NB4 (cell line): ENCODE data around the gene MAGI1.

Experiments
- DNase-seq: peaks from one replicate; pipeline ENCODE4 v3.0.0; 2010; ENCODE audit warnings: low read depth
- H3K4me3 ChIP-seq: one replicate; pipeline ENCODE4 v1.5.1; 2011; ENCODE audit warnings: mild to moderate bottlenecking, low read depth, low read length, moderate library complexity
- MYC ChIP-seq: IDR thresholded peaks from 2 replicates; pipeline ENCODE4 v1.6.1; 2011; ENCODE audit warnings: low read depth, low read length
- POLR2A ChIP-seq: IDR thresholded peaks from 2 replicates; pipeline ENCODE4 v1.6.1; 2011; ENCODE audit warnings: mild to moderate bottlenecking; ENCODE audit not compliant: insufficient read length; ENCODE audit errors: extremely low read depth
- TF ChIP-seq, protein P1 (sequence below): IDR thresholded peaks from 2 replicates; pipeline ENCODE4 v1.6.1; 2011; ENCODE audit warnings: low read depth, low read length
- TF ChIP-seq, protein P2 (sequence below): IDR thresholded peaks from one replicate; pipeline ENCODE4 v1.5.1; 2012; ENCODE audit warnings: low read depth, low read length

Gene MAGI1

DNA sequence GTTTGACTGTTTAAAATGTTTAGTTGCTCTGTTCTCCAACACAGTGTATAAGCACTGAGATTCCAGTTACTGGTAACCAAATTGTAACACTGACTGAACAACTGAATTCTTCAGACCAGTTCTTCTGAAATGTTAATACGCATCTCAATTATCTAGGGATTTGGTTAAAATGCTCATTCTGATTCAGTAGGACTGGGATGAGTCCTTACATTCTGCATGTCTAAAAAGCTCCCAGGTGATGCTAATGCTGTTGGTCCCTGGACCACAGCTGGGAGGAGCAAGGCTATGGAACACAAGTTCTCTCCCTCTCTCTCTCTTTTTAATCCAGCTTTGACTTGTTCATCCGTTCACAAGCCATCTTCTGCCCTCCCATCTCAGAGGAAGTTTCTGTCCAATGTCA is 380.3 kb downstream of the MAGI1 start:
- H3K4me3 ChIP-seq, result no peak overlapping the region
- TF ChIP-seq POLR2A (no peak), MYC (no peak)
- TF ChIP-seq, protein P1, sequence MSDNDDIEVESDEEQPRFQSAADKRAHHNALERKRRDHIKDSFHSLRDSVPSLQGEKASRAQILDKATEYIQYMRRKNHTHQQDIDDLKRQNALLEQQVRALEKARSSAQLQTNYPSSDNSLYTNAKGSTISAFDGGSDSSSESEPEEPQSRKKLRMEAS, result no peak
- TF ChIP-seq, protein P2, sequence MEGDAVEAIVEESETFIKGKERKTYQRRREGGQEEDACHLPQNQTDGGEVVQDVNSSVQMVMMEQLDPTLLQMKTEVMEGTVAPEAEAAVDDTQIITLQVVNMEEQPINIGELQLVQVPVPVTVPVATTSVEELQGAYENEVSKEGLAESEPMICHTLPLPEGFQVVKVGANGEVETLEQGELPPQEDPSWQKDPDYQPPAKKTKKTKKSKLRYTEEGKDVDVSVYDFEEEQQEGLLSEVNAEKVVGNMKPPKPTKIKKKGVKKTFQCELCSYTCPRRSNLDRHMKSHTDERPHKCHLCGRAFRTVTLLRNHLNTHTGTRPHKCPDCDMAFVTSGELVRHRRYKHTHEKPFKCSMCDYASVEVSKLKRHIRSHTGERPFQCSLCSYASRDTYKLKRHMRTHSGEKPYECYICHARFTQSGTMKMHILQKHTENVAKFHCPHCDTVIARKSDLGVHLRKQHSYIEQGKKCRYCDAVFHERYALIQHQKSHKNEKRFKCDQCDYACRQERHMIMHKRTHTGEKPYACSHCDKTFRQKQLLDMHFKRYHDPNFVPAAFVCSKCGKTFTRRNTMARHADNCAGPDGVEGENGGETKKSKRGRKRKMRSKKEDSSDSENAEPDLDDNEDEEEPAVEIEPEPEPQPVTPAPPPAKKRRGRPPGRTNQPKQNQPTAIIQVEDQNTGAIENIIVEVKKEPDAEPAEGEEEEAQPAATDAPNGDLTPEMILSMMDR, result no peak
- no peak for DNase-seq

DNA sequence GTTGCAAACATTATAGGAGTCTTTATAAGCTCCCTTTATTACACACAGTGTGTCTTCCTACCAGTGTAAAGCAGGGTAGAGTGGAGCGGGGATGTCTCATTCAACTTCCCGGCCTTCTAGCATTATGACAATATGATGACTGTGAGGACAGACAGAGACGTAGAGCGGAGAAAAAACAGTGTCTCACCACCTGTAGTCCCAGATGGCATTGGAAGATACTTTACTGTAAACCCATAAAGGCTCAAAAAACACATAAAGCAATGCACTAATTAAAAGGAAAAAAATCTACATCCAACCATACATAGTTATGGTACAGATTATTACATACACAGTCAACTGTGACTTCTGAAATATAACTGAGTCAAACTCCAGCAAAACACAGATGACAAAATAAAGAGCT is 383.7 kb downstream of the MAGI1 start:
- no peak for DNase-seq
- no peak overlapping the region for H3K4me3 ChIP-seq
- TF ChIP-seq, protein P2, result no peak

DNA sequence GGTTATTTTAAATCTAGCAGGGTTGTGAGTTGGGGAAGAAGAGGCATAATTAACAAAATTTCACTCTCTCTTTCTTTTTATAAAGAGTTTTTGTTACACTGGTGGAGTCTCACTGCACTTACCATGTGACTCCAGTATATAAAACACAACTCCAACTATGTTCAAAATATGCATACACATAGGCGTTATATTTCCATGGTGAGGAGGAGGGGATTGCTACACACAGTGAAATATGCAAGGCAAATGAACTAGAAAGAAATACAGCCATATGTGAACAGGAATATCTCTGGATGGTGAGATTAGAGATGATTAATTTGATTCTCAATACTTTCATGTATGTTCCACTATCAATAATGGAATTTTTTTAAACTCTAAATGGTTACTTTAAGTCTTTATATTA is 385.0 kb downstream of the MAGI1 start:
- DNase-seq, result no peak
- H3K4me3 ChIP-seq, result no peak overlapping the region
- TF ChIP-seq POLR2A (no peak), MYC (no peak)
- TF ChIP-seq, protein P1, result no peak
- TF ChIP-seq, protein P2, result no peak

DNA sequence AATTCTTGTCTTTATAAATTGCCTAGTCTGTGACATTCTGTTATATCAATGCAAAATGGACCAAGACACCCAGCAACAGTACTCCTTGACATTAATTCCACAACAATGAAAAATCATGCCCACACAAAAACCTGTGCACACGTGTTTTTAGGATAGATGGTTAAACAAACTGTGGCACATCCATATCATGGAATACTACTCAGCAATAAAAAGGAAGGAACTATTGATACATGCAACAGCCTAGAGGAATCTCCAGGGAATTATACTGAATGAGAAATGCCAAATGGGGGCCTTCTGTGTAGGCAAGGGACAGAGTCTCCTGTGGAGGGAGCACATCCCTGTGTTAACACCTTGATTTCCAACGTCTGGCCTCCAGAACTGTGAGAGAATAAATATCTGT is 388.5 kb downstream of the MAGI1 start:
- DNase-seq, result no peak
- H3K4me3 ChIP-seq, result no peak overlapping the region
- TF ChIP-seq POLR2A, result no peak
- TF ChIP-seq, protein P1, result no peak
- TF ChIP-seq, protein P2, result no peak
- no peak for TF ChIP-seq MYC

DNA sequence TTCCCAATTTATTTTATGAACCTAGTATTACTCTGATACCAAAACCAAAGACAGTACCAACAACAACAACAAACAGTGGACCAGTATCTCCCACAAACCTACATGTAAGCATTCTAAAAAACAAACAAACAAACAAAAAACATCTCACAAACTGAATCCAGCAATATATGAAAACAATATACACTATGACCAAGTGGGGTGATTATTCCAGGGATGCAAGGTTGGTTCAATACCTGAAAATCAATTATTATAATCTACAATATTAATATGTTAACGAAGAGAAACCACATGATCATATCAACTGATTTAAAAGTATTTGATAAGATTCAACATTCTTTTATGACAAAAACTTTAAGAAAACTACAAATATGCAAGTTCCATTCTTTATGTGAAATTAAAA is 391.3 kb downstream of the MAGI1 start:
- no peak overlapping the region for H3K4me3 ChIP-seq
- no peak for DNase-seq
- TF ChIP-seq, protein P1, result no peak
- TF ChIP-seq POLR2A (no peak), MYC (no peak)
- TF ChIP-seq, protein P2, result no peak

DNA sequence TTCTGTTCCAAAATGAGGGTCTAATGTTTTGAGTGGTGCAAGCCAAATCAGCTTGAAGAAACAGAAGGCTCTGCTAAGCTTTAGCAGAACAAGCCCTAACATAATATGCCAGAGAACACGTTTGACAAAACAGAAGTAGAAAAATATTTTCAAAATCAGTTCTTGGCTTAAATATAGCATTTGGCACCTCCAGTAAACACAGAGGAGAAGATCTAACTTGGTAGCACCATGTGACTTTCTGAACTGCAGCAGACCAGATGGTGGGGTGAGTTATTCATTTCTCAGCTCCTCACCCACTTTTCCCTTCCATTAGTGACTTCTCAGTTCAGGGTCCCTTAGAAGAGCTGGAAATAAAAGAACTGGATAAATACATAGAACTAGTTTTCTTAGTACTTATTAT is 395.8 kb downstream of the MAGI1 start:
- TF ChIP-seq, protein P2, result no peak
- TF ChIP-seq MYC, result no peak
- no peak for TF ChIP-seq POLR2A
- TF ChIP-seq, protein P1, result no peak
- no peak for DNase-seq
- H3K4me3 ChIP-seq, result no peak overlapping the region
